HG03432 (cell line): ENCODE measurements around the gene HOXC10.

Experiments used
- ATAC-seq: cut with Tn5 transposase; IDR thresholded peaks from one replicate; pipeline ENCODE4 v1.9.1; 2021; ENCODE audit warnings: mild to moderate bottlenecking, moderate library complexity; ENCODE audit not compliant: unreplicated experiment

Gene HOXC10

DNA sequence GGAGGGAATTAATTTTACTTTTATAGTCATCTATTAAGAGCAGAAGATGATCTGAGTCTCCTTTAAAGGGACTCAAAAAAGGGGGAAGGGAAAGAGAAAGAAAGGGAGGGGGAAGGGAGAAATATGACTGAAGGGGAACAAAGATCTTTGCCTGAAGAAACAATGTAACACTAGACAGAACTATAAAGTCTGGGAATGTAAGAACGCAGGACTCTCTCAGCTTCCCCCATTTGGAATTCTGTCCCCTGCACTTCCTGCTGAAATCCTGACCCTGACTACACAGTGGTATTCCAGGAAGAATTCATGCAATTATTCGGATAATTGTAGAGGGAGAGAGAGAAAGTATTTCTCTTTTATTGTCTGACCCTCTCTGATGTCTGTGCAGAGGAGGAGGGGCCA, 20.6 kb upstream of the HOXC10 start:
- no peak for ATAC-seq

DNA sequence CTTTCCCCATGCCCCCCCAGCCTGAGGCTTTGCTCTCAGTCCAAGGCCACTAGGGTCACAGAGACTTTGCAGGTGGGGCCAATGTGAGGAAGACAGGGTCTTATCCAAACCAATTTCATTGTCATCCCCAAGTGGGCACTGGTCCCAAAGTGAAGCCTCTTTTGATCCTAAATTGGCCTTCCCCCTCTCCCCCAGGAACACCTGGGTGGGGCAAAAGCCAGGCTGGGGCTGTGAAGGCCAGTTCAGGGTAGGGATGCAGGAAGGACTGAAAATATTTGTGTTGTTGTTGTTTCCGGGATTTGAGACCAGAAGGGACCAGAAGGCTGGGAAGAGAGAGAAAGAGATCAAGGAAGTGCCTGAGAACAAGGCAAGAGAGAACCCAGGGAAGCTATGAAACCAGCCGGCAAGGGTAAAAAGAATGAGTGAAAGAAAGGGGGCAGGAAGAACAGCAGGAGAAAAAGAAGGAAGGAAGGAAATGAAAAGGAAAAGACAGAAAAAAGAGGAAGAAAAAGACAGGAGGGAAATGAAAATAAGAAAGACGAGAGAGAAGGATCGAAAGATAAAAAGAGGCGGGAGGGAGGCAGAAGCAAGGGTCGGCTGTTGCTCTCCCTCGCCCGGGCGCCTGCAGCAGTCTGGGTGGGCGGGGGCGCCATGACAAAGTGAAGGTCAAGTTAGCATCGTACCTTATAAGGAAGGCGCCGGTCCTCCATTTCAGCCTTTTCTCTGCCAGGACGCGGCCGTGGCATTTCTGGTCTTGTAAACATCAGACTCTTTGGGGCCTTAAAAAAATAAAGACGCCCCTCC, 19.5 kb upstream of the HOXC10 start:
- ATAC-seq, result no peak

DNA sequence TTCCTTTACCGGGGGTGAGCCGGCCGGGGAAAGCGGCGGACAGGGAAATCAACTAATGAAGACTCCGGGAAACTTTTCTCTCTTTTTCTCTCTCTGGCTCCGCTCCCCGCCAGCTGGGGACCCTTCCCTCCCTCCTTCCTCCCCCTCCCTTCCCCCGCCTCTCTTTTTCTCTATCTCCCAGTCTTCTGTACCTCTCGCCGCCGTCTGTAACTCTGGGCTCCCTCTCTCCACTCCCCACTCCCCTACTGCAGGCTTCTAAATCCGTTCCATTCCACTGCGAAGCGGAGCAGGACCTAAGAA, 18.9 kb upstream of the HOXC10 start:
- ATAC-seq, result no peak

DNA sequence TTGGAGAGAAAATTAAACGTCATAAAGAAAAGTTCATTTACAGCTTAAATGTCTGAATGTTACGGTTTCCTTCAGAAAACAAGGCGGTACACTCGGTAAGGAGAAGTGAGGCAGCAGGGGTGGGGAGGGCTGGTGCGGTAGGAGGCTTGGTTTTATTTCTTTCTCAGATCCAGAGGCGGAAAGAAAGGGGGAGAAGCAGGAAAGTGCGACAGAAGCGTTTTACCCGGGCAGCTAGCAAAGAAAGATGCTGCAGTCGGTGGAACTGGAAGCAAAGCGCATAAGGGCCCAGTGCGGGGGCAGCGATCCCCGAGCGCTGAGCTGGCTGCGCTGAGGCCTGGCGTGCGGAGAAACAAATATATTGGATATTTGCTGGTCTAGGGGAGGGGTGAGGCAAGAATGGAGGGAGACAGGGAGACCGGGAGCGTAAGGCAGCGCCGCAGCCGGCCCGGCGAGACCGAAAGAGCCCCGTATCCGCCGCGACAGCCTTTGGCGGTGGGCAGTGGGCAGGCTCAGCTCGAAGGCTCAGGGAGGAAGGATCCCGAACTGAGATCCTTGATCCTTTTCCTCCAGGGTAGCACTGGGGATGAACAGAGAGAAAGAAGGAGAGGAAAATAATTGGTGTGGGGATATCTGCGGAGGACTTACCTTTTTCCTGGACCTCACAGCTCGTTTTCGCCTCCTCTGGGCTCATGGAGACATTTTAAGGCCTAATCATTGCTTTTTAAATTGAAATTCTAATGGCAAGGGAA, 18.4 kb upstream of the HOXC10 start:
- ATAC-seq, result no peak

DNA sequence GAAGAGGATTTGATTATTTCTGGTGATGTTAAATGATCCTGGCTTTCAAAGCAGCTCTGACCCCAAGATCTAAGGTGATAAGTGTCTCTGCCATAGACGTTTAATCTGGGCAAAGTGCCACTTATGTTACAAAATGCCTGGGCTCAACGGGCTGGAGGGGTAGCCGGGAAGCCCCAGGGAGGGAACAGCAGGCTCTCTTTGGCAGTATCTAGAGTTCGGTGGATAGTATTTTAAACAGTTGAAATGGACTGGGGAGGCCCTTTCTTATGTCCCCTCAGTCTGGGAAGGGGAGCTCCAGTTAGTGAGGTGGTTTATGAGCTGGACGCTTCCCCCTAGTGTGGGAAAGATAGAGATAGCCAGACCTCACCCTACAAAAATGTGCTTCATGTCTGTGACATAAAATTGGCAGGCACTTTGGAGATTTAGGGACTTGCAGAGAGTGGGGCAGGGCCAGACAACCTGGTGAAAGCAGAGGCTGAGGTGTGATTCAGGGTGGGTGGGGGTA, 17.5 kb upstream of the HOXC10 start:
- ATAC-seq, result no peak

DNA sequence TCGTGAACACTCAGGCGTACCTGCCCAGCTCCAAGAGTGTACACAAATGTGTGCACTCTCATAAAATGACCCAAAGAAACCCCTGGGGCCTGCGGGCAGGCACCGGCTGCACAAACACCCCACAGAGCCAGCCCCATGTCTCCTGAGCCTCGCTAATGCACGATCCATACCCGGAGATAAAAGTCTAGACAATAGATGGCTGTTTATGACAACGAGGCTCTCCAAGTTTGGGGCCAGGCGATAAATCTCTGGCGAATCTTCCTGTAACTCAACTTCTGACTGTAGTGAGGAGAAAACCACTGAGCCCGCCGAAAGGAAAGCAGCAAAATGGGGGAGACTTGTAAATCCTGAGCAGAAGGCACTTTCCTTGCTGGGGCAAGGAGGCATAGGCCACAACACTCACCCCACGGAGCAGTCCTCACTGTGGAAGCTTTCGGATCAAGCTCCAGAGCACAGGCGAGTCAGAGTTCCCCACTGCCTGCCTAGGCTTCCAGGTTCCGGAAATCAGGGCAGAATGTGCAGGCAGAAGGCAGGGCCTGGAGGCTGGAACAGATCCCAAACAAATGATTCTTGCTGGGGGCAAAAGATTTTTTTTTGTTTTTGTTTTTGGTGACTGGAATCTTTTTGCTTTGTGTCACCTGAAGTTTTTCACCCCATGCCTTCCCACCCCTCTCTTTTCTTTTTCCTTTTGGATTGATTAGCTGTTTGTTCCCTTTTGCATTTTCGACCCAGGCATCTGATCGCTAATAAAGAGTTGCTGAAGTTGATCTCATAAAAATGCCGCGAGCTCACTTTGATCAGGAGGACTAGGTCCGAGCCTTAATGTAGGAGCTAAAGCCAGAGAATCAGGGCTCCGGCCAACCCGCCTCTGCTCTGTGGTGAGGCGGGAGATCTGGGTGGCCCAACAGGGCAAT, 16.5 kb upstream of the HOXC10 start:
- no peak for ATAC-seq

DNA sequence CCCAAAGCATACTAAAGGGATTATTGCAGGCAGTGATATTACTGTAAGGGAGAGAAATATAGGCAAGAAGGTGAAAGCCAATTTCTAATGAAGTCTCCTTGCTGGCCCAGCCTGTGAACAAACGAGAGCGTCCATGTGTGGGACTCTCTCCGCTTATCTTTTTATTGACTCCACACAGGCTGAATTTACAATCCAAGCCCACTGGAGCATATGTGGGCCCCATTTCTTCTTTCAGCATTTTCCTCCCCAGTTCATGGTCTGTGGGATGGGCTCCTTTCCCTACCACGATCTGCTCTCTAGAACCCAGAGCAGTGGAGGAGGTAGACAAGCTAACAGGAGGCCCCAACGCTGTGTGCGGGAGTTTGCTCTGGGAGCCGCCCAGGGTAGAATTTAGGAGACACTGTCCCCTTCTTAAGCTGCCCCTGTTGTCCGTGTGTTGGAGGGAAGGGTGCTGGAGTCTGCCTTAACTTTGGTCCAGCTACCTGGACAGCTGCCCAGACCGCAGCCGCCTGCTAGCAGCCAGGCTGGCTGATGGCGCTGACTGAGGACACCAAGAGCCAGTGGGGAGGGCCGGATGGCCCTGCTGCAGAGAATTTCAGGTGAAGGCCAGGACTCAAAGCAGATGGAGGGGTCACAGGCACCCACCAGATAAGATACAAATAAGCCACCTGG, 15.2 kb upstream of the HOXC10 start:
- no peak for ATAC-seq

DNA sequence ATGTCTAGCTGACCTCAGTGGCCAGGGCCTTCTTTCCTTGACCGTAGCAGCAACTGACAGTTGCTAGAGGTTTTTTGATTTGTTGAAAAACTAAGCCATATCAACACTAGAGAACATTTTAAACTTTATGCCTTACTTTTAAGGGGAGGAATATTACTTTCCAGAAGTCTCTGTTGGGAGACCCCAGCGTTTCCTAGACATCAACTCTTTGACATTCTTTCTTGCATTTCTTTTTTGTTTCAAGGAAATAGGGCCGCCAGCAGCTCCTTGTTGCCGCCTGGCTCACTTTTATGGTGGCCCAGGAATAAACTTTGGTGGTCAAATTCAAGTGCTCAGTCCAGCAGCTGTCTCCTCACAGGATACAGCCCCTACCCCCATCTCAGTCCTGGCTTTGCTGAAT, 14.5 kb upstream of the HOXC10 start:
- ATAC-seq, result no peak

DNA sequence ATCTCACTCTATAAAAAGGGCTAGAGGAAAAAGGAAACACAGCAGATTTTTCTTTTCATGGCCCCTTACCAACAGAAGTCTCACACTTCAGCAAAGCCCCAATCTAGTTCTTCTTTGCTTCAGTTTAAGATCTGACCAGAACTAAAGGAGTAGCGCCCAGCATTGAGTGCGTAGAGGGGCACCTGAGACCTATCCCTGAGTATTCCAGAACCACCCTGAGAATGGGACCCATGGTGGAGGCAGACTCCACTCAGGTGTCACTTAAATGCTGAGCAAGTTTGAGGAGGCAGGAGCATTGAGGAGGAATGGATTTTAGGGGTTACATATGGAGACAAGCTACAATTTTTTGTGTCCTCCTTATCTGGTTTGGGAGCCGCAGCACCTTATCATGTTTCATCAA, 13.8 kb upstream of the HOXC10 start:
- ATAC-seq, result no peak

DNA sequence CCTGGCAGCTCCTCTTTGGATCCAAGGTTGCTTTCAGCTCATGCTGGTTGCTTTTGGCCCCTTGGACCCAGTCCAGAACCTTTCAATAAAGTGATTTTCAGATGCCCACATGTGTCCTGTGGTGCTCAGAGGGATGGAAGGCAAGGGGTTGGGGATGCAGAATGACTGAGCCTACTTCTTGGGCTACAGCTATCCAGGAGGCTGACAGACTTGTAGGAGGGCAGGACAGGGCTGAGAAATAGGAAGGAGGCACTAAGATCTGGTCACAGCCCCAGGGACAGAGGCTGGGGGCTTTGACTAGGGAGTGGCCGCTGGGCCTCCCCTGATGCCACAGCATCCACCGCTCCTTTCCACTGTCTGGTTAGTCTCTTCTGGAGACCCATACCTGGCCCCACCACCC, 13.3 kb upstream of the HOXC10 start:
- ATAC-seq, result no peak

DNA sequence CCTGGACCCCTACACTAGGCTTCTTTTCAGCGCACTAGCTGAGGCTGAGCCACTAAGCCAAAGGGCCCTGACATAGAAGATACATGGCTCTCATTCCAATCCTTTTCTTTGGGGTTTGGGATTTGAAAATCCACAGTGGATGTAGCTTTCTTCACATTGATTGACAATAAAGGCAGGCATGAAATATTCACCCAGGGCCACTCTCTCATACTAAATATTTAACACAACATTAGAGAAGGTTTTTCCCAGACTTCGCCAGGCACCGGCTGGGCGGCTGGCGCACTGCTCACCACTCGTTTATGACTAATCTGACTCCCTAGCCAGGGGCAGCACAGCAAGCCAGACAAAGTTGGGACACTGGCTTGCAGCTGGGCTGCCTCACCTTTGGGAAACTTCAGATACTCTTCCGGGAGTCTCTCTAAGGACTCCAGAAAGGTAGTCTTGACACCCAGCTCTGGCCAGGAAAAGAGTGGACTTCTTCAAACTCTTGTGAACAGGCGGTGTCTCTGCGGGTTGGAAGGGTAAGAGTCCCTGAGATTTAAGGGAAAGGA, 12.7 kb upstream of the HOXC10 start:
- ATAC-seq, result no peak

DNA sequence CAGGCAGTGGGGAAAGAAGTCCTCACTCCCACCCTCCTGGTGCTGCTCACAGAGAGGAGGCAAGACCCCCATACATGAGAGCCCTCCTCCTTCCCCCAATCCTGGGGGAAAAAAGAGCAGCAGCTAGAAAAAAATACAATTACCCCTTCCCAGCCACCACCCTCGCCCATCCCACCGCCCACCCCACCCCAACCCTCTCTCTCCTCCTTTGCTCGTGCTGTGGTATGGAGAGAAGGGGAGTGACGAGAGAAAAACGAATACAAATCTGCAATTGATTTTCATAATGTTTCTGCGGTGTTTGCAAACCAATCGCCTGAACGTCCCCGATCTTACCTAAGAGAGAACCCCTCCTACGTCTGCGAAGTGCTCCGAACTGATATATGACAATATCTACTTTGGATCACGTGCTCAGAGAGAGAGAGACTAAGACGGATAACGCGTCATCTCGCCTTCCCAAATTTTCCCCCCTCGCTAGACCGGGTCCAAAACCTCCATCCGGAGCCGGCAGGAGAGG, 12.2 kb upstream of the HOXC10 start, which contains the start of gene HOXC11:
Gene HOXC11 (plus strand): TSS at position 405 of the 514 bp plus-strand sequence. CDS start 116 bp downstream, outside the sequence.
- no peak for ATAC-seq

DNA sequence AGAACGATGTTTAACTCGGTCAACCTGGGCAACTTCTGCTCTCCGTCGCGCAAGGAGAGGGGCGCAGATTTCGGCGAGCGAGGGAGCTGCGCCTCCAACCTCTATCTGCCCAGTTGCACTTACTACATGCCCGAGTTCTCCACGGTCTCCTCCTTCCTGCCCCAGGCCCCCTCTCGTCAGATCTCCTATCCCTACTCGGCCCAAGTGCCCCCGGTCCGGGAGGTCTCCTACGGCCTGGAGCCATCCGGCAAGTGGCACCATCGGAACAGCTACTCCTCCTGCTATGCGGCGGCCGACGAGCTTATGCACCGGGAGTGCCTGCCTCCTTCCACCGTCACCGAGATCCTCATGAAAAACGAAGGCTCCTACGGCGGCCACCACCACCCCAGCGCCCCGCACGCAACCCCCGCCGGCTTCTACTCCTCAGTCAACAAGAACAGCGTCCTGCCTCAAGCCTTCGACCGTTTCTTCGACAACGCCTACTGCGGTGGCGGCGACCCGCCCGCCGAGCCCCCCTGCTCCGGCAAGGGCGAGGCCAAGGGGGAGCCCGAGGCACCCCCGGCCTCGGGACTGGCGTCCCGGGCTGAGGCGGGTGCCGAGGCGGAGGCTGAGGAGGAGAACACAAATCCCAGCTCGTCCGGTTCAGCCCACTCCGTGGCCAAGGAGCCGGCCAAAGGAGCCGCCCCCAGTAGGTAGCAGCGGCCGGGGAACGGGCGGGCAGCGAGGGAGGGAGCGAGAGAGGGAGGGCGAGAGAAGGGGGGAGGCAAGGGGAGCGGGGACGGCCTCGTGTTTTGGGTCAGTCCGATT, 11.5 kb upstream of the HOXC10 start:
- ATAC-seq, result no peak

DNA sequence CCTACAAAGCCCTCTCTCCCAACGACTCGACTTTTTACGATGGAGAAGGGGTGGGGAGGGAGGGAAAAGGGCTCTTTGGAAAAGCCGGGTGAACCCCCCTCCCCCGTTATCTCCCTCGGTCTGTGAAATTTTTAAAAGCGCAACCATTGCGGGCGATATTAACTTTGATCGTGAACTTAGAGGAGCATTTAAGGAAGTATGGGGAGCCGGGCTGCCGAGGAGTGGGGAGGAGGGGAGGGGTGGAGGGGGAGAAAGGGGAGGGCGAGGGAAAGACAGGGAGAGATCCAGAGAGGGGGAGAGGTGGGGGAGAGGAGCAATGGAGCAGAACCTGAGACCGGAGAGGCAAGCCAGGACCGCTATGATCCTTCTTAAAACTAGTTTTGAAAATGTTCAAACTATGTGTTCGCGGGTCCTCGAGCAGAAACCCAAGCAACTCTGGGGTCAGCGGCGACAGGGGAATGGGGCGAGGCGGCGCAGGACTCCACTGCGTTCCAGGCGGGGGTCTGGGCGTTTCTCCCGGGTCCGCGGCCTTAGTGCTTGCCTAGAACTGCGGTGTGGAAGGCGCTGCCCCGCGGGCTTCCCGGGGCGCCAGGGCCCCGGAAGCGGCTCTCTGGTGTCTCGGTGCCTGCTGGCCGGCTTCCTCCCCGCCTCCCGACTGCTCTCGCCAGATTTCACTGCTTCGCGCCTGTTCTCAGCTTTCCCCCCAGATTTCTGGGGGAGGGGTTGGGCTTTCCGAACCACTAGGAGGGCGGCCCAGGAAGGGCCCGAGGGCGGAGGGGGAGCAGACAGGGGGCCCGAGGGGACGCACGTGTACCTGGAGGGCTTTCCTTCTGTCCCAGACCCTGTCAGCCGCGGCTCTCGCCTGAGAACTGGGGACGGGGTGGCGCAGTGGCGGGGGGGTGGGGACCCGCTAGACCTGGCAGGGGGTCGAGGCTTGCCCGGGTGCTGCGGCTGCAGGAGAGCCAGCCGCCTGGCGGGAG, 10.6 kb upstream of the HOXC10 start, which contains the start of gene HOTAIR:
Gene HOTAIR (minus strand): TSS at position 871 of the 980 bp plus-strand sequence.
- no peak for ATAC-seq

DNA sequence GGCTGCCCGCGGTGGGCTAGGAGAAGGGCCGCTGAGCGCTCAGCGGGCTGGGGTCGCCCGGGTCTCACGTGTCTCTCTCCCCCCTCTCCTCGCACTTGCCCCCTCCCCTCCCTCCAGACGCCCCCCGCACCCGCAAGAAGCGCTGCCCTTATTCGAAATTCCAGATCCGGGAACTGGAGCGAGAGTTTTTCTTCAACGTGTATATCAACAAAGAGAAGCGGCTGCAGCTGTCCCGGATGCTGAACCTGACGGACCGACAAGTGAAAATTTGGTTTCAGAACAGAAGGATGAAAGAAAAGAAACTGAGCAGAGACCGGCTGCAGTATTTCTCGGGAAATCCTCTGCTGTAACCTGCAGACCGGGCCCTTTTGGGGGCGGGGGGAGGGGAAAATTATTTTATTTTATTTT, 9.9 kb upstream of the HOXC10 start:
- ATAC-seq, result no peak

DNA sequence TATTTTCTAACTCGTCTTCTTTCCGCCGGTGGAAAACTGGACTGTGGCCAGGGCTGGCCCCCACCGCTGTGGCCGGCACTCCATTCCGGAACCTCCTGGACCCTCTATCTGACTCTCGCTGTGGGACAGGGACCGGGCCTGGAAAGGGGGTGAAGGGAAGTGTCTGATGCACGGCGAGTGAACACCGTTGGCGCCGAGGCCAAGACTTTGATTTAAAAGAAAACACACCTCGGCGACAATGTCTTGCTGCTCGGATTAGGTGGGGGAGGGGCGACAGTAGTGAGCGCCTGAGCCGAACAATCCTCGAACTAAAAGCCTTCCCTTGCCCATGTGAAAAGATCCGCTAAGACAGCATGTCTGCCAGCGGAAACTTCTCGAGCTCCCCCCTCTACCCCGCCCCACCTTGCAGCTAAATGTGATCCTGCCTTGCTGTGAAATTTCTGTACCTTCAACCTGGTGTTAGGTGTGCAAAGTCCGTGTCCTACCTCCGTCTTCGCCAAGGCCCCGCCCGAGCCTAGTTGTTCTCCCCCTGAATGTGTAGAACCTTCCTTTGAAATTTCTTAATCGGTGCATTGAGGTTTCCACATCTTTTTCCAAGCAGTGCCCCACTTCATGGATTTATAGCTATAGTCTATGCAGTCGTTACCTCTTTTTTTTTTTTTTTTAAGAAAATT, 9.3 kb upstream of the HOXC10 start:
- ATAC-seq, result no peak

DNA sequence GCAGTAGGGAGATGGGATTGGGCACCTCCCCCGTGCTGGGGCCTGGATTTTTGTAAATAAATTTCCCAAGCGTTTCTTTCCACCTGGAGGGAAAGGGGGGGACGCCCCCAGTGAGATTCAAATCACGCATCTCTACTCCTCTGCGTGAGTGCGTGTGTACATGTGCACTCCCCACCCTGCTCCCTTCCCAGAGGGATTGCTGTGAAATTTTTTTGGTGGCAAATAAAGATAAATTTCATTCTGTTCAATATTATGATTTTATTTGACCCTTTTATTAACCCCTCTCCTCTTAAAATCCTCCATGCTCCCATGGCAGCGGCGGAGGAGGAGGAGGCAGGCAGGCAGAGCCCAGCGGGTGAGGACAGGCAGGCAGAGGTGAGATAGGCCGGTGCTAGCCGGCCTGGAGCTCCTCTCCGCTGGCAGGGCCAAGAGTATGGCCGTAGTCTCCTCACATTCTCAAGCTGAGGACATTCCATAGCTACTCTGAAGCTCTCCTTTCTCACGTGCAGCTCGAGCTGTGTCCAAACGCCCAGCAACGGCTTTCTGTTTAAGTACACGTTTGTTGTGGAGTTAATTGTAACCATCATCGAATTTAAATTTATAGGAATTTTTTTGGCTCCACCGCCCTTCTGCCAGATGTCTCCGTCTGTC, 8.6 kb upstream of the HOXC10 start:
- no peak for ATAC-seq
